22Rv1 (cell line): Measurements from ENCODE around the gene MGAT5.

Source experiments
- ZFX ChIP-seq: fragments of 450-650 bp; IDR thresholded peaks from 2 replicates; pipeline ENCODE4 v1.6.1; 2017; ENCODE audit warnings: antibody characterized with exemption, borderline replicate concordance
- TF ChIP-seq, protein P1 (sequence below): fragments of 450-650 bp; IDR thresholded peaks from 2 replicates; pipeline ENCODE4 v1.5.1; 2017; ENCODE audit warnings: mild to moderate bottlenecking

DNA sequence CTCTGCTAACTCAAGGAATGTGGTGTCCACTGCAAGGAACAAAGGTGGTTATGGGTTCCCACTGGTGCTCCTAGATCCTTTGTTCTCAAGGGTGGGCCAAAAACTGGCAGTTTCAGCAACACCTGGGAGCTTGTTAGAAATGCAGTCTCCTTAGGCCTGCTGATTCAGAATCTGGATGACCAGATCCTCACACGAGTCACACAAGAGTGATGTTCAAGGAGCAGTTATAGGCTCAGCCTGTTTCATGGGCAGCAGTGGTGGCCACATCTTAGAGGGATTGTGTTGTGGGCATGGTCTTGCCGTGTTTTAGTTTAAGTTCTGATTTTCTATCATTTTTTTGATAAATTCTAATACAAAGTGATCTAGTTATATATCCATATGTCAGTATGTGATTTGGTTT, 28.7 kb upstream of the MGAT5 start:
- TF ChIP-seq, protein P1, sequence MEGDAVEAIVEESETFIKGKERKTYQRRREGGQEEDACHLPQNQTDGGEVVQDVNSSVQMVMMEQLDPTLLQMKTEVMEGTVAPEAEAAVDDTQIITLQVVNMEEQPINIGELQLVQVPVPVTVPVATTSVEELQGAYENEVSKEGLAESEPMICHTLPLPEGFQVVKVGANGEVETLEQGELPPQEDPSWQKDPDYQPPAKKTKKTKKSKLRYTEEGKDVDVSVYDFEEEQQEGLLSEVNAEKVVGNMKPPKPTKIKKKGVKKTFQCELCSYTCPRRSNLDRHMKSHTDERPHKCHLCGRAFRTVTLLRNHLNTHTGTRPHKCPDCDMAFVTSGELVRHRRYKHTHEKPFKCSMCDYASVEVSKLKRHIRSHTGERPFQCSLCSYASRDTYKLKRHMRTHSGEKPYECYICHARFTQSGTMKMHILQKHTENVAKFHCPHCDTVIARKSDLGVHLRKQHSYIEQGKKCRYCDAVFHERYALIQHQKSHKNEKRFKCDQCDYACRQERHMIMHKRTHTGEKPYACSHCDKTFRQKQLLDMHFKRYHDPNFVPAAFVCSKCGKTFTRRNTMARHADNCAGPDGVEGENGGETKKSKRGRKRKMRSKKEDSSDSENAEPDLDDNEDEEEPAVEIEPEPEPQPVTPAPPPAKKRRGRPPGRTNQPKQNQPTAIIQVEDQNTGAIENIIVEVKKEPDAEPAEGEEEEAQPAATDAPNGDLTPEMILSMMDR: no peak
- TF ChIP-seq ZFX: no peak
